HepG2 (cell line): ENCODE data around the gene HOXA6. TPM values are rescaled to one million over a fixed set of nuclear protein-coding genes. Genes with fewer than 3 reads are reported as not detected.

Source experiments
- ATAC-seq: fragments of 200-7000 bp; cut with Tn5 transposase; 3 replicates; pipeline ENCODE4 v1.9.1; 2020; ENCODE audit warnings: mild to moderate bottlenecking, moderate library complexity
- BruUV-seq: library from RNA; stranded (reverse); fragments of 400-500 nt; replicated peaks from 2 replicates; lab custom pipeline; 2021; lab: Mats Ljungman, UMichigan
- CTCF ChIA-PET: fragments of 300-600 bp; formaldehyde crosslinking; extraction: SDS; loops from one replicate; lab custom pipeline; 2021; ENCODE audit warnings: low total read pairs, inconsistent platforms, low intra/inter-chr PET ratio; lab: Yijun Ruan, JAX
- POLR2A ChIA-PET: fragments of 350-600 bp; sonication (Branson Sonifier 250); formaldehyde crosslinking; loops from one replicate; lab custom pipeline; 2020; ENCODE audit warnings: antibody characterized with exemption, inconsistent platforms; lab: Yijun Ruan, JAX
- DNase-seq: peaks from one replicate; pipeline ENCODE4 v3.0.0-alpha.2; 2015; ENCODE audit warnings: low spot score
- FAIRE-seq: peaks from 3 replicates; lab custom pipeline; 2011; peaks lifted over from hg19 to GRCh38; lab: Jason Lieb, UNC
- H2AFZ ChIP-seq: one replicate; pipeline ENCODE4 v1.6.1; 2011; ENCODE audit warnings: low read length, inconsistent platforms
- H3K27ac ChIP-seq: fragments of 300-600 bp; 3 replicates; pipeline ENCODE4 v1.8.0; 2011; ENCODE audit warnings: mixed run types, mild to moderate bottlenecking, mixed read lengths, low read length, inconsistent platforms; ENCODE audit not compliant: insufficient read depth; ENCODE audit errors: extremely low read length
- H3K27me3 ChIP-seq, 2 experiments: fragments of 200-600 bp in 1 of 2; 2 replicates in 1 of 2; 3 replicates in 1 of 2; pipeline versions ENCODE4 v1.6.0 to v1.8.0; 2011; ENCODE audit warnings: low read length in 2 of 2, mild to moderate bottlenecking in 2 of 2, moderate library complexity in 2 of 2, inconsistent platforms in 1 of 2; ENCODE audit not compliant: insufficient read depth in 2 of 2, control insufficient read depth in 1 of 2
- H3K36me3 ChIP-seq, 2 experiments: fragments of 200-600 bp in 1 of 2; replicated peaks in 1 of 2; 2 replicates in 1 of 2; 3 replicates in 1 of 2; pipeline versions ENCODE4 v1.5.1 to v1.8.0; 2011; ENCODE audit warnings: low read length in 2 of 2, inconsistent platforms in 1 of 2; ENCODE audit not compliant: insufficient read depth in 2 of 2, control insufficient read depth in 1 of 2
- H3K4me1 ChIP-seq: 2 replicates; pipeline ENCODE4 v1.5.1; 2012; ENCODE audit warnings: low read length, inconsistent platforms; ENCODE audit not compliant: insufficient read depth
- H3K4me2 ChIP-seq: 2 replicates; pipeline ENCODE4 v1.6.0; 2011; ENCODE audit warnings: low read depth, low read length, inconsistent platforms
- H3K4me3 ChIP-seq, 3 experiments: fragments of 200-600 bp in 1 of 3; sonication (generic), shearing (Covaris generic) in 1 of 3; replicated peaks in 1 of 3; 2 replicates each; pipeline ENCODE4 v1.5.1; 2011 to 2016; ENCODE audit warnings: low read length in 3 of 3, inconsistent platforms in 2 of 3, low read depth in 2 of 3, mild to moderate bottlenecking in 2 of 3, control low read depth in 1 of 3, mixed read lengths in 1 of 3; ENCODE audit not compliant: insufficient read depth in 1 of 3
- H3K79me2 ChIP-seq: one replicate; pipeline ENCODE4 v1.6.1; 2011; ENCODE audit warnings: low read length, inconsistent platforms; ENCODE audit not compliant: insufficient read depth
- H3K9ac ChIP-seq: 2 replicates; pipeline ENCODE4 v1.6.0; 2011; ENCODE audit warnings: mild to moderate bottlenecking, low read depth, low read length, inconsistent platforms; ENCODE audit not compliant: insufficient read depth
- H3K9me3 ChIP-seq: 2 replicates; pipeline ENCODE4 v1.5.1; 2012; ENCODE audit warnings: mild to moderate bottlenecking, low read length
- H4K20me1 ChIP-seq: 2 replicates; pipeline ENCODE4 v1.6.0; 2011; ENCODE audit warnings: inconsistent platforms, mild to moderate bottlenecking, low read length, moderate library complexity; ENCODE audit not compliant: insufficient read depth
- AGO1 ChIP-seq: fragments of 200-400 bp; formaldehyde crosslinking; IDR thresholded peaks from 2 replicates; pipeline ENCODE4 v1.6.1; 2017; ENCODE audit warnings: mild to moderate bottlenecking, low read depth, low read length, moderate library complexity; ENCODE audit not compliant: poor library complexity, severe bottlenecking
- BCL6 ChIP-seq: IDR thresholded peaks from 2 replicates; pipeline ENCODE4 v1.6.1; 2016; ENCODE audit warnings: missing genetic modification reagents, missing compliant biosample characterization
- BRCA1 ChIP-seq: sonication (generic); formaldehyde crosslinking; IDR thresholded peaks from 2 replicates; pipeline ENCODE4 v1.4.0; 2020; ENCODE audit warnings: missing genetic modification reagents
- CBX2 ChIP-seq, 2 experiments: fragments of 200-600 bp in 1 of 2; sonication (generic); formaldehyde crosslinking in 1 of 2; IDR thresholded peaks; 2 replicates each; pipeline versions ENCODE4 v1.7.0 to v1.8.1; 2018 to 2022; ENCODE audit warnings: low read depth in 2 of 2, low read length in 1 of 2, mild to moderate bottlenecking in 1 of 2, missing genetic modification reagents in 1 of 2
- DNMT1 ChIP-seq: sonication (generic); formaldehyde crosslinking; IDR thresholded peaks from 2 replicates; pipeline ENCODE4 v1.5.1; 2020; ENCODE audit warnings: mild to moderate bottlenecking, missing genetic modification reagents
- HNRNPK ChIP-seq: fragments of 200-400 bp; formaldehyde crosslinking; IDR thresholded peaks from 2 replicates; pipeline ENCODE4 v1.6.1; 2018; ENCODE audit warnings: low read length, low read depth, moderate library complexity, mild to moderate bottlenecking; ENCODE audit not compliant: poor library complexity, severe bottlenecking
- MXD4 ChIP-seq: IDR thresholded peaks from 2 replicates; pipeline ENCODE4 v1.6.1; 2016; ENCODE audit warnings: mild to moderate bottlenecking, missing biosample characterization, missing genetic modification reagents
- POLR2AphosphoS2 ChIP-seq: IDR thresholded peaks from 2 replicates; pipeline ENCODE4 v1.6.1; 2011; ENCODE audit warnings: low read depth, low read length, improper control_type of control experiment
- U2AF2 ChIP-seq: fragments of 200-400 bp; formaldehyde crosslinking; IDR thresholded peaks from 2 replicates; pipeline ENCODE4 v1.6.1; 2017; ENCODE audit warnings: low read depth, mild to moderate bottlenecking, low read length
- ZNF446 ChIP-seq: sonication (generic); formaldehyde crosslinking; IDR thresholded peaks from 2 replicates; pipeline ENCODE4 v1.5.0; 2020; ENCODE audit warnings: mild to moderate bottlenecking, missing genetic modification reagents
- WGBS: methylation state at CpG from one replicate; pipeline ENCODE4 v1.1.6; 2017; ENCODE audit warnings: low lambda C conversion rate; 5-methylcytosine and 5-hydroxymethylcytosine counted together
- in situ Hi-C: cut with HindIII; loops from 2 replicates; pipeline ENCODE4 v1.10.0; 2017; ENCODE audit warnings: low pct_unique_long_range_greater_than_20kb; ENCODE audit not compliant: extremely low pct_ligation_motif_present
- intact Hi-C: fragments of 100-400 bp; cut with micrococcal nuclease; formaldehyde crosslinking; loops from one replicate; pipeline ENCODE4 v1.10.0; 2022; ENCODE audit not compliant: unreplicated experiment
- polyA plus RNA-seq, 8 experiments: library from polyadenylated mRNA; depleted of rRNA in 3 of 8; stranded (reverse) in 7 of 8; unstranded in 1 of 8; fragments of >200 nt; fragmentation: Illumina TruSeq in 4 of 8; extraction: Trizol in 4 of 8; gene quantifications; 2 replicates each; pipeline versions ENCODE4 v1.2.1 to v1.2.3, GENCODE V29; 2011 to 2016; ENCODE audit warnings: low read depth in 4 of 8, missing spikeins in 1 of 8, mixed read lengths in 1 of 8; ENCODE audit not compliant: insufficient read depth in 1 of 8
- total RNA-seq, 5 experiments: library from RNA; depleted of rRNA; stranded (reverse); fragments of >200 nt; fragmentation: Illumina TruSeq; extraction: Trizol; gene quantifications; 2 replicates each; pipeline ENCODE4 v1.2.3, GENCODE V29; 2016; ENCODE audit warnings: low read depth in 1 of 5
- TF ChIP-seq, protein P1 (sequence below): IDR thresholded peaks from 2 replicates; pipeline ENCODE4 v1.6.1; 2016
- TF ChIP-seq, protein P2 (sequence below): sonication (generic); formaldehyde crosslinking; IDR thresholded peaks from 2 replicates; pipeline ENCODE4 v1.5.0; 2020; ENCODE audit warnings: missing genetic modification reagents

Gene HOXA6
- total and polyA plus RNA-seq, 2 of the 13 experiments (the other 11 are each of a cell fraction or from before 2014, with no cell fraction given) = 1.3 to 1.5 TPM

DNA sequence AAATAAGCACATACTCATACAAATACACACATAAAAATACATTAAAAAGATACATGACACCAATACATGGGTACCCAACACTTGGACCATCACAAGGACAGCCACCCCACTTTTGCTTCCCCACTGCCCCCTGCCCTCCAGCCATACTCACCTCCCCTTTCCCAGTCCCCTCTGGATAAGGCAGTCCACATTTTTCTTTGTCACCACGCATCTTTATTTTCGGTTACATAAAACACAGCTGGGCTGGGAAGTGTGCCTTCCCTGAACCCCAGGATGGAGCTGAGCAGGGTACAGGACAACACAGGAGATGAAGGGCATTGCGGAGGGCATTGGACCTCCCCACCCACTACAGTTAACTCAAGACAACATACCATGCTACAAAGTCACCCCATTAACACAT lies 6.0 kb upstream of the HOXA6 start (continued):
- TF ChIP-seq, protein P1, sequence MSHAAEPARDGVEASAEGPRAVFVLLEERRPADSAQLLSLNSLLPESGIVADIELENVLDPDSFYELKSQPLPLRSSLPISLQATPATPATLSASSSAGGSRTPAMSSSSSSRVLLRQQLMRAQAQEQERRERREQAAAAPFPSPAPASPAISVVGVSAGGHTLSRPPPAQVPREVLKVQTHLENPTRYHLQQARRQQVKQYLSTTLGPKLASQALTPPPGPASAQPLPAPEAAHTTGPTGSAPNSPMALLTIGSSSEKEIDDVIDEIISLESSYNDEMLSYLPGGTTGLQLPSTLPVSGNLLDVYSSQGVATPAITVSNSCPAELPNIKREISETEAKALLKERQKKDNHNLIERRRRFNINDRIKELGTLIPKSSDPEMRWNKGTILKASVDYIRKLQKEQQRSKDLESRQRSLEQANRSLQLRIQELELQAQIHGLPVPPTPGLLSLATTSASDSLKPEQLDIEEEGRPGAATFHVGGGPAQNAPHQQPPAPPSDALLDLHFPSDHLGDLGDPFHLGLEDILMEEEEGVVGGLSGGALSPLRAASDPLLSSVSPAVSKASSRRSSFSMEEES (CRISPR knock-in tag) = no peak
- TF ChIP-seq ZNF446 = no peak
- TF ChIP-seq MXD4 = no peak
- no peak for TF ChIP-seq DNMT1 (CRISPR knock-in tag)
- no peak for TF ChIP-seq POLR2AphosphoS2
- no peak for TF ChIP-seq BRCA1 (CRISPR knock-in tag)

- Histone ChIP-seq H3K4me1 (peaks cover 51% of the 10 kb centered on the region), H4K20me1 (no peaks in the 10 kb centered on the region), H3K27me3 (peaks cover 6 to 61% of the 10 kb centered on the region in 2 experiments), H3K9me3 (no peaks in the 10 kb centered on the region), H3K4me3 (peak overlapping the region in 1 of 3 experiments; percentile 44; a peak in 1 of 6 replicates), H2AFZ (no peak overlapping the region), H3K36me3 (no peaks in the 10 kb centered on the region), H3K9ac (no peak overlapping the region), H3K79me2 (peaks cover 5% of the 10 kb centered on the region), H3K27ac (no peak overlapping the region), H3K4me2 (peak overlapping the region; percentile 56)
- TF ChIP-seq AGO1 = no peak
- no peak for TF ChIP-seq HNRNPK
- no peak for TF ChIP-seq U2AF2
- TF ChIP-seq BCL6 (CRISPR knock-in tag) = no peak
- TF ChIP-seq CBX2 (IDR thresholded peaks at IDR 0.05; ENCODE audit: low read depth, low read length) = peak; percentile 72; the same call in 1 of the 2 replicates
- no peak for TF ChIP-seq CBX2 (CRISPR knock-in tag; IDR thresholded peaks at IDR 0.05; ENCODE audit: low read depth)
- TF ChIP-seq, protein P2, sequence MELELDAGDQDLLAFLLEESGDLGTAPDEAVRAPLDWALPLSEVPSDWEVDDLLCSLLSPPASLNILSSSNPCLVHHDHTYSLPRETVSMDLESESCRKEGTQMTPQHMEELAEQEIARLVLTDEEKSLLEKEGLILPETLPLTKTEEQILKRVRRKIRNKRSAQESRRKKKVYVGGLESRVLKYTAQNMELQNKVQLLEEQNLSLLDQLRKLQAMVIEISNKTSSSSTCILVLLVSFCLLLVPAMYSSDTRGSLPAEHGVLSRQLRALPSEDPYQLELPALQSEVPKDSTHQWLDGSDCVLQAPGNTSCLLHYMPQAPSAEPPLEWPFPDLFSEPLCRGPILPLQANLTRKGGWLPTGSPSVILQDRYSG (CRISPR knock-in tag) = no peak
- in situ Hi-C loops (loop anchor here (25.0 kb wide), 1 partner anchor 1066 kb away; no protein-coding TSS in a partner anchor), intact Hi-C loops (no loop called here)
- ChIA-PET CTCF (interaction anchor here (0.6 kb wide), 1 partner anchor 43 kb away, joined by 3 read pairs; no protein-coding TSS in a partner anchor), POLR2A (interaction anchor here (0.8 kb wide), 1 partner anchor 22 kb away, joined by 3 read pairs; no protein-coding TSS in a partner anchor)
- FAIRE-seq (no peak), DNase-seq (no peak), ATAC-seq (no peak)
- WGBS = 68% methylated on average over 11 of the region's 22 CpGs
- no TSS peak for BruUV-seq
Observed at GRCh38 chr7:27152816-27153442, 5.4 kb upstream of the HOXA6 start.
